Right lobe of liver (tissue), 4 donors: ENCODE results near the gene AP3S2.

Source experiments
- POLR2A ChIP-seq: fragments of 450-650 bp; IDR thresholded peaks from one replicate; pipeline ENCODE4 v1.6.1; 2017; ENCODE audit warnings: antibody characterized with exemption, mild to moderate bottlenecking
- TF ChIP-seq, protein P1 (sequence below), 4 donors: fragments of 200-600 bp in 3 of 4; fragments of 450-650 bp in 1 of 4; IDR thresholded peaks; one replicate each; pipeline versions ENCODE4 v1.5.1 to v1.8.0; 2016 to 2022; ENCODE audit warnings: antibody characterized with exemption in 4 of 4, mild to moderate bottlenecking in 2 of 4
- donor health status: DM: no; HTN: no; CAD: no.
- donor health status: DM: no; HTN: no; CAD: no.
- donor health status: DM: no; HTN: yes; CAD: no.

DNA sequence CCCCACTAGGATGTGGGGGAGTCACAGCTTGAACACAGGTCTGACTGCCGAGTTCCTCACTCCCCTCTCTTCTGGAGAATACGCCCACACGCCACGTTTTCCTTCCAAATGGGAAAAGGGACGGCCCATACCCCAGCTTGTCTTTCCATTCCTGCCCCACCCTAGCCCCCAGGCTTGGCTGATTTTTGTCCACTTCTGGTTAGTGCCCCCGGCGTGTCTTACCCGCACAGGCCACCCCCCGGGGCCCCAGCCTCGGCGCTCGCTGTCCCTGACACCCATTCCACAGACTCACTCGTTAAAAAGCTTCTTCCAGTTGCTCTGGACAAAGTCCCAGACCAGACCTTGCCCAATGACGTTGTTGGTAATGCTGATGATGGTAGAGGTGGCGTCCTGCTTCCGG is 103.1 kb downstream of the AP3S2 start:
- TF ChIP-seq, protein P1, sequence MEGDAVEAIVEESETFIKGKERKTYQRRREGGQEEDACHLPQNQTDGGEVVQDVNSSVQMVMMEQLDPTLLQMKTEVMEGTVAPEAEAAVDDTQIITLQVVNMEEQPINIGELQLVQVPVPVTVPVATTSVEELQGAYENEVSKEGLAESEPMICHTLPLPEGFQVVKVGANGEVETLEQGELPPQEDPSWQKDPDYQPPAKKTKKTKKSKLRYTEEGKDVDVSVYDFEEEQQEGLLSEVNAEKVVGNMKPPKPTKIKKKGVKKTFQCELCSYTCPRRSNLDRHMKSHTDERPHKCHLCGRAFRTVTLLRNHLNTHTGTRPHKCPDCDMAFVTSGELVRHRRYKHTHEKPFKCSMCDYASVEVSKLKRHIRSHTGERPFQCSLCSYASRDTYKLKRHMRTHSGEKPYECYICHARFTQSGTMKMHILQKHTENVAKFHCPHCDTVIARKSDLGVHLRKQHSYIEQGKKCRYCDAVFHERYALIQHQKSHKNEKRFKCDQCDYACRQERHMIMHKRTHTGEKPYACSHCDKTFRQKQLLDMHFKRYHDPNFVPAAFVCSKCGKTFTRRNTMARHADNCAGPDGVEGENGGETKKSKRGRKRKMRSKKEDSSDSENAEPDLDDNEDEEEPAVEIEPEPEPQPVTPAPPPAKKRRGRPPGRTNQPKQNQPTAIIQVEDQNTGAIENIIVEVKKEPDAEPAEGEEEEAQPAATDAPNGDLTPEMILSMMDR (IDR thresholded peaks at IDR 0.05), result no peak
- no peak for TF ChIP-seq POLR2A
